ENCODE results near the gene PDGFD. TPM values are rescaled to one million over a fixed set of nuclear protein-coding genes. Genes with fewer than 3 reads are reported as not detected.
A peak's percentile ranks its signal among the peaks of the same experiment; 100 is the strongest.

PDGFD gene
- total and polyA plus RNA-seq, 2 experiments from 2014 or later, result 1.9 to 4.5 TPM

GRCh38 chr11:103923451-103923931, 240.5 kb downstream of the PDGFD start:
- H3K9me2 ChIP-seq (ENCODE audit: insufficient read depth), result no peaks in the 10 kb centered on the region
- no peak for ATAC-seq
- H3K27ac Mint-ChIP-seq, result peak overlapping the region; percentile 28; the same call in 1 of the 2 replicates
- no peaks in the 10 kb centered on the region for H3K36me3 Mint-ChIP-seq (ENCODE audit: low read depth)
- peaks cover 9% of the 10 kb centered on the region; the same call in 2 of the 3 replicates for H3K4me1 Mint-ChIP-seq
- TF ChIP-seq REST (IDR thresholded peaks at IDR 0.05; ENCODE audit: unreplicated experiment) (no peak), POLR2AphosphoS5 (IDR thresholded peaks at IDR 0.05; ENCODE audit: low read depth) (no peak), EZH2phosphoT487 (IDR thresholded peaks at IDR 0.05; ENCODE audit: unreplicated experiment) (no peak), STAT1 (IDR thresholded peaks at IDR 0.05; ENCODE audit: unreplicated experiment) (no peak), CREB1 (CRISPR knock-in tag; IDR thresholded peaks at IDR 0.05; ENCODE audit: low read depth) (no peak), JUNB (IDR thresholded peaks at IDR 0.05; ENCODE audit: unreplicated experiment) (no peak), ZNF331 (CRISPR knock-in tag; IDR thresholded peaks at IDR 0.05; ENCODE audit: low read depth) (no peak), NANOG (IDR thresholded peaks at IDR 0.05; ENCODE audit: borderline replicate concordance) (no peak), ZNF462 (CRISPR knock-in tag; IDR thresholded peaks at IDR 0.05) (no peak), EZH2 (IDR thresholded peaks at IDR 0.05; ENCODE audit: low read depth, unreplicated experiment) (no peak), ETS1 (IDR thresholded peaks at IDR 0.05) (no peak), ZNF114 (CRISPR knock-in tag; IDR thresholded peaks at IDR 0.05) (no peak), CTCF (conservative IDR thresholded peaks at IDR 0.05; ENCODE audit: low read depth in 2 of 2) (no peak)
- no peaks in the 10 kb centered on the region for H3K79me2 ChIP-seq (replicated peaks; ENCODE audit: insufficient read depth)
- H3K27ac ChIP-seq (ENCODE audit: low read depth), result no peak overlapping the region
- H3K4me3 Mint-ChIP-seq, result no peak overlapping the region
- H2AFZ ChIP-seq, result no peak overlapping the region
- DNase-seq (ENCODE audit: low spot score), result peak; percentile 7
- H4K20me1 ChIP-seq (replicated peaks; ENCODE audit: insufficient read depth), result no peaks in the 10 kb centered on the region
- H3K4me1 ChIP-seq (ENCODE audit: insufficient read depth), result no peaks in the 10 kb centered on the region; the same call in 1 of the 2 replicates
- H3K27me3 Mint-ChIP-seq (ENCODE audit: insufficient read depth, low read depth, poor library complexity), result no peaks in the 10 kb centered on the region
- no peaks in the 10 kb centered on the region for H3K36me3 ChIP-seq (ENCODE audit: insufficient read depth)
- no peaks in the 10 kb centered on the region for H3K9me3 Mint-ChIP-seq
- no peak overlapping the region for H3K4me3 ChIP-seq
- no peaks in the 10 kb centered on the region for H3K27me3 ChIP-seq (ENCODE audit: insufficient read depth)
- H3K4me2 ChIP-seq, result no peak overlapping the region
- no peaks in the 10 kb centered on the region for H3F3A ChIP-seq (replicated peaks; ENCODE audit: low read depth)
